Inflammatory macrophage treated with lipopolysaccharide for 4 hours (primary cell): ENCODE measurements around the gene LINC01488.
A peak's percentile ranks its signal among the peaks of the same experiment; 100 is the strongest.

ENCODE experiments used
- DNase-seq: peaks from one replicate; pipeline ENCODE4 v3.0.0-alpha.2; 2020

LINC01488 gene

GRCh38 chr11:69481393-69481844 is at the start of gene LINC01488:
LINC01488 (plus strand) TSS chr11:69481663.
- DNase-seq: no peak

GRCh38 chr11:69431893-69432738 is 49.3 kb upstream of the LINC01488 start:
- no peak for DNase-seq

GRCh38 chr11:69433741-69434140 is 47.7 kb upstream of the LINC01488 start:
- no peak for DNase-seq

- no peak for DNase-seq
These were observed 47.0 kb upstream of the LINC01488 start for GRCh38 chr11:69434471-69434931.

- no peak for DNase-seq
These were observed 46.1 kb upstream of the LINC01488 start for GRCh38 chr11:69435161-69435986.

GRCh38 chr11:69436041-69436982 is 45.2 kb upstream of the LINC01488 start:
- no peak for DNase-seq

GRCh38 chr11:69437001-69437875 is 44.2 kb upstream of the LINC01488 start:
- DNase-seq: no peak

GRCh38 chr11:69437876-69438205 is 43.6 kb upstream of the LINC01488 start:
- no peak for DNase-seq

GRCh38 chr11:69438286-69438920 is 43.1 kb upstream of the LINC01488 start:
- no peak for DNase-seq

- no peak for DNase-seq
These were observed 42.3 kb upstream of the LINC01488 start for GRCh38 chr11:69439127-69439526.

- DNase-seq: no peak
These were observed 41.6 kb upstream of the LINC01488 start for GRCh38 chr11:69439651-69440464.

GRCh38 chr11:69440876-69441275 is 40.6 kb upstream of the LINC01488 start:
- peak; percentile 28 for DNase-seq

GRCh38 chr11:69442012-69442806 is 39.3 kb upstream of the LINC01488 start:
- DNase-seq: no peak

- DNase-seq: peak; percentile 3
These were observed 38.7 kb upstream of the LINC01488 start for GRCh38 chr11:69442807-69443137.

GRCh38 chr11:69443138-69443967 is 38.1 kb upstream of the LINC01488 start:
- DNase-seq: peak; percentile 93

- peak; percentile 25 for DNase-seq
These were observed 37.5 kb upstream of the LINC01488 start for GRCh38 chr11:69443968-69444364.

GRCh38 chr11:69444381-69445130 is 36.9 kb upstream of the LINC01488 start:
- peak; percentile 90 for DNase-seq

- DNase-seq: peak; percentile 45
These were observed 36.4 kb upstream of the LINC01488 start for GRCh38 chr11:69445131-69445470.
